ENCODE data around the gene NDUFAF2. TPM values are rescaled to one million over a fixed set of nuclear protein-coding genes. Genes with fewer than 3 reads are reported as not detected.
"Not testable (repeated sequence)": the region's sequence is repeated elsewhere in the genome, so short reads cannot be mapped to it uniquely, and the experiment has no call there.

Gene NDUFAF2
- total RNA-seq, 1 donor from 2014 or later = 11.2 TPM

- ATAC-seq (no peak), DNase-seq (ENCODE audit: low spot score) (no peak)
Measured at GRCh38 chr5:60992871-60993270, 47.9 kb downstream of the NDUFAF2 start.

- DNase-seq (ENCODE audit: low spot score) (no peak), ATAC-seq (no peak)
Measured at GRCh38 chr5:60993425-60993824, 48.4 kb downstream of the NDUFAF2 start.

- DNase-seq (ENCODE audit: low spot score) = no peak
- ATAC-seq = no peak
Measured at GRCh38 chr5:60993875-60994571, 49.0 kb downstream of the NDUFAF2 start.

GRCh38 chr5:60996368-60996767 is 51.4 kb downstream of the NDUFAF2 start:
- DNase-seq (ENCODE audit: low spot score) (peak; percentile 53), ATAC-seq (peak; percentile 97)

- ATAC-seq = no peak
- no peak for DNase-seq (ENCODE audit: low spot score)
Measured at GRCh38 chr5:60997721-60998120, 52.7 kb downstream of the NDUFAF2 start.

- ATAC-seq (no peak), DNase-seq (ENCODE audit: low spot score) (no peak)
Measured at GRCh38 chr5:61000887-61001286, 55.9 kb downstream of the NDUFAF2 start.

- DNase-seq (ENCODE audit: low spot score) (no peak), ATAC-seq (no peak)
Measured at GRCh38 chr5:61001647-61002046, 56.6 kb downstream of the NDUFAF2 start.

GRCh38 chr5:61002611-61003355 is 57.8 kb downstream of the NDUFAF2 start:
- ATAC-seq (no peak), DNase-seq (ENCODE audit: low spot score) (no peak)

- DNase-seq (ENCODE audit: low spot score) = no peak
- no peak for ATAC-seq
Measured at GRCh38 chr5:61004448-61004847, 59.4 kb downstream of the NDUFAF2 start.

GRCh38 chr5:61009907-61010306 is 64.9 kb downstream of the NDUFAF2 start:
- no peak for ATAC-seq
- no peak for DNase-seq (ENCODE audit: low spot score)

- DNase-seq (ENCODE audit: low spot score) (no peak), ATAC-seq (no peak)
Measured at GRCh38 chr5:61010467-61011454, 65.8 kb downstream of the NDUFAF2 start.

- DNase-seq (ENCODE audit: low spot score) (no peak), ATAC-seq (no peak)
Measured at GRCh38 chr5:61018062-61018461, 73.1 kb downstream of the NDUFAF2 start.

- DNase-seq (ENCODE audit: low spot score) (no peak), ATAC-seq (no peak)
Measured at GRCh38 chr5:61019642-61020041, 74.6 kb downstream of the NDUFAF2 start.

GRCh38 chr5:61020415-61020814 is 75.4 kb downstream of the NDUFAF2 start:
- DNase-seq (ENCODE audit: low spot score) (no peak), ATAC-seq (peak; percentile 37)

- DNase-seq (ENCODE audit: low spot score) (no peak), ATAC-seq (no peak)
Measured at GRCh38 chr5:61023131-61023530, 78.1 kb downstream of the NDUFAF2 start.

- no peak for ATAC-seq
Measured at GRCh38 chr5:61026004-61026403, 81.0 kb downstream of the NDUFAF2 start.

GRCh38 chr5:61028382-61028781 is 83.4 kb downstream of the NDUFAF2 start:
- ATAC-seq (no peak), DNase-seq (ENCODE audit: low spot score) (no peak)

More at GRCh38 chr5:61026004-61026403, 81.0 kb downstream of the NDUFAF2 start:
- DNase-seq (ENCODE audit: low spot score) = no peak

GRCh38 chr5:61029456-61030162 is 84.6 kb downstream of the NDUFAF2 start:
- ATAC-seq (peak; percentile 62), DNase-seq (ENCODE audit: low spot score) (no peak)

- ATAC-seq (no peak), DNase-seq (ENCODE audit: low spot score) (no peak)
Measured at GRCh38 chr5:61030163-61030482, 85.1 kb downstream of the NDUFAF2 start.

- ATAC-seq; DNase-seq (ENCODE audit: low spot score): not testable (repeated sequence)
Measured at GRCh38 chr5:61031301-61031700, 86.3 kb downstream of the NDUFAF2 start.

GRCh38 chr5:61044545-61044944 is 99.5 kb downstream of the NDUFAF2 start:
- DNase-seq (ENCODE audit: low spot score) = no peak
- ATAC-seq = no peak

Data from left lobe of liver (tissue), 2 donors.